ENCODE data around the gene TNFAIP1. TPM values are rescaled to one million over a fixed set of nuclear protein-coding genes. Genes with fewer than 3 reads are reported as not detected.

TNFAIP1 gene
- polyA plus RNA-seq, 1 donor (not counting 4 experiments of a cell fraction or from before 2014, with no cell fraction given): 84.6 TPM

DNA sequence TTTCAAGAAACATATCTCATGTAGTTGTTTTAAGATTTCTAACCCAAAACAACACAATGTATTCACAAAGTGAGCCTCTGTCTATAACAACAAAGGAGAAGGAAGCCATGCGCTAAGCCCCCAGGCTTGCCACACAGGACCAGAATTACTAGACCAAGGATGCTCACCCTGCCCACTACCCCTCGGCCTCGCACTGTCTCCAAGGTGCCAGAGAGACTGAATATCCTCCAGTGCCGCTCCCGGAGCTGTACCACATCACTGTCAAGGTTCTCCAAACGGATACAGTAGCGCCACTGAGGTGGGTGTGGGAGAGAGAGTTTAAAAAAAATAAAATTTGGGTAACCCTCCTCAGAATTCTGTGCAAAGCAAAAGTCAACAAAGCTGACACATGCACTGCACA is 14.7 kb downstream of the TNFAIP1 start:
- Histone ChIP-seq H3K9ac (ENCODE audit: control insufficient read depth, extremely low read depth, insufficient read depth, low read length) (no peak overlapping the region), H3K79me2 (ENCODE audit: control insufficient read depth, insufficient read depth, low read length) (peaks cover 6% of the 10 kb centered on the region), H3K9me3 (ENCODE audit: control insufficient read depth, low read depth, low read length) (no peaks in the 10 kb centered on the region), H4K20me1 (ENCODE audit: control insufficient read depth, extremely low read depth, insufficient read depth, low read length) (no peaks in the 10 kb centered on the region), H3K36me3 (ENCODE audit: control insufficient read depth in 2 of 2, extremely low read depth in 1 of 2, insufficient read depth in 2 of 2, low read length in 2 of 2) (peaks cover 53 to 56% of the 10 kb centered on the region in 2 experiments), H3K27ac (ENCODE audit: control insufficient read depth, insufficient read depth, low read length) (no peak overlapping the region), H2AFZ (ENCODE audit: control insufficient read depth, low read length) (no peak overlapping the region), H3K4me1 (ENCODE audit: control insufficient read depth, extremely low read depth, insufficient read depth, low read length) (peaks cover 29% of the 10 kb centered on the region), H3K27me3 (ENCODE audit: control insufficient read depth, extremely low read depth, insufficient read depth, low read length) (no peaks in the 10 kb centered on the region), H3K4me3 (ENCODE audit: control insufficient read depth in 2 of 3, extremely low read depth in 1 of 3, insufficient read depth in 2 of 3, low read depth in 1 of 3, low read length in 3 of 3) (no peak overlapping the region), H3K4me2 (ENCODE audit: control insufficient read depth, extremely low read depth, insufficient read depth, low read depth, low read length) (no peak overlapping the region), H3K9me1 (ENCODE audit: control insufficient read depth, extremely low read depth, insufficient read depth, low read length) (no peaks in the 10 kb centered on the region)
- dilution Hi-C loops (cut with MboI; ENCODE audit: extremely low pct_ligation_motif_present, low sequenced_read_pairs): no loop called here
- no peak for DNase-seq (ENCODE audit: low read depth, low spot score)
- no peak for TF ChIP-seq EZH2 (IDR thresholded peaks at IDR 0.05; ENCODE audit: low read length)
- TF ChIP-seq, protein P1, sequence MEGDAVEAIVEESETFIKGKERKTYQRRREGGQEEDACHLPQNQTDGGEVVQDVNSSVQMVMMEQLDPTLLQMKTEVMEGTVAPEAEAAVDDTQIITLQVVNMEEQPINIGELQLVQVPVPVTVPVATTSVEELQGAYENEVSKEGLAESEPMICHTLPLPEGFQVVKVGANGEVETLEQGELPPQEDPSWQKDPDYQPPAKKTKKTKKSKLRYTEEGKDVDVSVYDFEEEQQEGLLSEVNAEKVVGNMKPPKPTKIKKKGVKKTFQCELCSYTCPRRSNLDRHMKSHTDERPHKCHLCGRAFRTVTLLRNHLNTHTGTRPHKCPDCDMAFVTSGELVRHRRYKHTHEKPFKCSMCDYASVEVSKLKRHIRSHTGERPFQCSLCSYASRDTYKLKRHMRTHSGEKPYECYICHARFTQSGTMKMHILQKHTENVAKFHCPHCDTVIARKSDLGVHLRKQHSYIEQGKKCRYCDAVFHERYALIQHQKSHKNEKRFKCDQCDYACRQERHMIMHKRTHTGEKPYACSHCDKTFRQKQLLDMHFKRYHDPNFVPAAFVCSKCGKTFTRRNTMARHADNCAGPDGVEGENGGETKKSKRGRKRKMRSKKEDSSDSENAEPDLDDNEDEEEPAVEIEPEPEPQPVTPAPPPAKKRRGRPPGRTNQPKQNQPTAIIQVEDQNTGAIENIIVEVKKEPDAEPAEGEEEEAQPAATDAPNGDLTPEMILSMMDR (optimal IDR thresholded peaks at IDR 0.05 in 1 of 3, IDR thresholded peaks at IDR 0.05 in 1 of 3, conservative IDR thresholded peaks at IDR 0.05 in 1 of 3; ENCODE audit: extremely low read depth in 1 of 3, insufficient read depth in 2 of 3, low read length in 3 of 3): no peak
- no peak for FAIRE-seq

DNA sequence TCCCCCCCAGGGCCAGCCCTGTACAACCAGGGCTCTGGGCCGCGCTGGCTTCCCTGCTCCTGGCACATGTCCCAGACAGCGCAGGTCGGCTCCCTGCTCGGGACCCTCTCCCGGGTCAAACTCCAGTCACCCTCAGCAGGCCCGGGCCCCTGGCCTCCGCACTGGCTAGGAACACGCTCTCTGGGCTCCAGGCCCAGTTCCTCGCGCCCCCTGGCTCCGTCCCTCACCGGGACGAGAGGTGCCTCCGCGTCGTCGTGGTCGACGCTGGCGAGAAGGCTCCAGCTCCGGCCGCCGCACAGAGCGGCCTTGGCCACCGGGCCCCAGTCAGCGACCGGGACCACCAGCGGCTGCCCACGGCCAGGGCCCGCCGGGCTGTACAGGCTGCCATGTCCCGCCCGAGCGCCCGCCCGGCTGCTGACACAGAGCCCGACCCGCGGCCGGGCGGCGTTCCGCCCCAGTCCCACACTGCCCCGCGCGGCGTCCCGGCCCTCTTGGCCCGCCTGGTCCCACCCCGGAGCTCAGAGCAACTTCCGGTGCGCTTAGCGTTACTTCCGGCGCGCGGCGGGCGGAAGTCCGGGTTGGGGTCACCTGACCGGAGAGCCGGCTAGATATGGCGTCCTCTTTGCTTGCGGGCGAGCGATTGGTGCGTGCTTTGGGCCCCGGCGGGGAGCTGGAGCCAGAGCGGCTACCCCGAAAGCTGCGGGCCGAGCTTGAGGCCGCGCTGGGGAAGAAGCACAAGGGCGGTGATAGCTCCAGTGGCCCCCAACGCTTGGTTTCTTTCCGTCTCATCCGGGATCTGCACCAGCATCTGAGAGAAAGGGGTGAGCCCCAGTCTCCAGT is 21.7 kb downstream of the TNFAIP1 start, which contains the start of gene POLDIP2:
TSS of gene POLDIP2 (minus strand) at position 467 of the 840 bp plus-strand sequence. CDS start at position 388, 79 bp downstream.
- H3K4me1 ChIP-seq (ENCODE audit: control insufficient read depth, extremely low read depth, insufficient read depth, low read length): peaks cover 15% of the 10 kb centered on the region
- H3K36me3 ChIP-seq (ENCODE audit: control insufficient read depth in 2 of 2, extremely low read depth in 1 of 2, insufficient read depth in 2 of 2, low read length in 2 of 2): peaks cover 32 to 35% of the 10 kb centered on the region in 2 experiments
- TF ChIP-seq EZH2 (IDR thresholded peaks at IDR 0.05; ENCODE audit: low read length): no peak
- TF ChIP-seq, protein P1 (optimal IDR thresholded peaks at IDR 0.05 in 1 of 3, IDR thresholded peaks at IDR 0.05 in 1 of 3, conservative IDR thresholded peaks at IDR 0.05 in 1 of 3; ENCODE audit: extremely low read depth in 1 of 3, insufficient read depth in 2 of 3, low read length in 3 of 3): no peak
- no peak for DNase-seq (ENCODE audit: low read depth, low spot score)
- dilution Hi-C loops (cut with MboI; ENCODE audit: extremely low pct_ligation_motif_present, low sequenced_read_pairs): no loop called here
- H2AFZ ChIP-seq (ENCODE audit: control insufficient read depth, low read length): peak within 1 kb of the TSS; percentile 91
- no peak for FAIRE-seq
- peak within 1 kb of the TSS; percentile 93 for H3K9ac ChIP-seq (ENCODE audit: control insufficient read depth, extremely low read depth, insufficient read depth, low read length)
- H3K79me2 ChIP-seq (ENCODE audit: control insufficient read depth, insufficient read depth, low read length): peaks cover 35% of the 10 kb centered on the region
- H3K27ac ChIP-seq (ENCODE audit: control insufficient read depth, insufficient read depth, low read length): peak within 1 kb of the TSS; percentile 87
- no peaks in the 10 kb centered on the region for H4K20me1 ChIP-seq (ENCODE audit: control insufficient read depth, extremely low read depth, insufficient read depth, low read length)
- no peaks in the 10 kb centered on the region for H3K9me3 ChIP-seq (ENCODE audit: control insufficient read depth, low read depth, low read length)
- H3K9me1 ChIP-seq (ENCODE audit: control insufficient read depth, extremely low read depth, insufficient read depth, low read length): no peaks in the 10 kb centered on the region
- H3K4me3 ChIP-seq (ENCODE audit: control insufficient read depth in 2 of 3, extremely low read depth in 1 of 3, insufficient read depth in 2 of 3, low read depth in 1 of 3, low read length in 3 of 3): peak within 1 kb of the TSS; percentile 92 to 98 (median 97)
- peak within 1 kb of the TSS; percentile 99 for H3K4me2 ChIP-seq (ENCODE audit: control insufficient read depth, extremely low read depth, insufficient read depth, low read depth, low read length)
- no peaks in the 10 kb centered on the region for H3K27me3 ChIP-seq (ENCODE audit: control insufficient read depth, extremely low read depth, insufficient read depth, low read length)
